CD4-positive, CD25-positive, alpha-beta regulatory T cell (primary cell): ENCODE results near the gene MAGIX. TPM values are rescaled to one million over a fixed set of nuclear protein-coding genes. Genes with fewer than 3 reads are reported as not detected.
A peak's percentile ranks its signal among the peaks of the same experiment; 100 is the strongest.

ENCODE experiments used
- ATAC-seq, 2 donors: fragments of 150-1000 bp; cut with Tn5 transposase; one replicate each; pipeline ENCODE4 v1.10.0; 2021; ENCODE audit warnings: low read depth in 2 of 2, moderate number of reproducible peaks in 2 of 2, moderate library complexity in 1 of 2
- DNase-seq, 3 donors: peaks; one replicate each; pipeline versions ENCODE4 v3.0.0 to v3.0.0-alpha.2; 2012 to 2022; ENCODE audit warnings: mixed read lengths in 1 of 3
- H3K27ac ChIP-seq: one replicate; pipeline ENCODE4 v1.7.0; 2013; ENCODE audit warnings: mild to moderate bottlenecking, low read length; ENCODE audit not compliant: insufficient read depth, poor library complexity, severe bottlenecking
- H3K27me3 ChIP-seq: one replicate; pipeline ENCODE4 v1.7.0; 2013; ENCODE audit warnings: low read length; ENCODE audit not compliant: control insufficient read depth, insufficient read depth
- H3K36me3 ChIP-seq: one replicate; pipeline ENCODE4 v1.7.0; 2013; ENCODE audit warnings: mild to moderate bottlenecking, low read length, moderate library complexity; ENCODE audit not compliant: control insufficient read depth, insufficient read depth
- H3K4me1 ChIP-seq: 2 replicates; pipeline ENCODE4 v1.7.0; 2013; ENCODE audit warnings: mild to moderate bottlenecking, low read length; ENCODE audit not compliant: insufficient read depth, control insufficient read depth, poor library complexity, severe bottlenecking
- H3K4me3 ChIP-seq: one replicate; pipeline ENCODE4 v1.7.0; 2013; ENCODE audit warnings: low read depth, mild to moderate bottlenecking, low read length, moderate library complexity
- H3K9me3 ChIP-seq, 2 experiments: 1 replicate in 1 of 2; 2 replicates in 1 of 2; pipeline ENCODE4 v1.7.0; 2013; ENCODE audit warnings: low read length in 2 of 2, mild to moderate bottlenecking in 1 of 2, moderate library complexity in 1 of 2; ENCODE audit not compliant: control insufficient read depth in 2 of 2
- H3K27ac Mint-ChIP-seq, 3 donors: one replicate each; pipeline ENCODE4 v1.8.0; 2020 to 2022; ENCODE audit warnings: mild to moderate bottlenecking in 3 of 3, mixed read lengths in 3 of 3, moderate library complexity in 2 of 3
- H3K27me3 Mint-ChIP-seq: one replicate; pipeline ENCODE4 v1.8.0; 2022; ENCODE audit warnings: mild to moderate bottlenecking, mixed read lengths
- H3K36me3 Mint-ChIP-seq: one replicate; pipeline ENCODE4 v1.8.0; 2020; ENCODE audit warnings: mixed read lengths
- H3K4me1 Mint-ChIP-seq, 4 donors: one replicate each; pipeline ENCODE4 v1.8.0; 2020 to 2022; ENCODE audit warnings: mixed read lengths in 4 of 4, mild to moderate bottlenecking in 1 of 4
- H3K4me3 Mint-ChIP-seq, 4 donors: one replicate each; pipeline ENCODE4 v1.8.0; 2020 to 2022; ENCODE audit warnings: mild to moderate bottlenecking in 4 of 4, mixed read lengths in 4 of 4, moderate library complexity in 3 of 4
- H3K9me3 Mint-ChIP-seq, 7 donors: one replicate each; pipeline ENCODE4 v1.8.0; 2020 to 2022; ENCODE audit warnings: mixed read lengths in 7 of 7, mild to moderate bottlenecking in 3 of 7, moderate library complexity in 2 of 7
- polyA plus RNA-seq, 4 donors: library from polyadenylated mRNA; unstranded; fragments of 300-500 nt; fragmentation: Illumina TruSeq; gene quantifications; one replicate each; pipeline ENCODE4 v1.2.3, GENCODE V29; 2021
- total RNA-seq: library from RNA; stranded (reverse); gene quantifications from one replicate; pipeline ENCODE4 v1.2.3, GENCODE V29; 2022

Gene MAGIX
- total and polyA plus RNA-seq, 5 donors from 2014 or later = 0.49 to 1.0 (median 0.57) TPM

DNA sequence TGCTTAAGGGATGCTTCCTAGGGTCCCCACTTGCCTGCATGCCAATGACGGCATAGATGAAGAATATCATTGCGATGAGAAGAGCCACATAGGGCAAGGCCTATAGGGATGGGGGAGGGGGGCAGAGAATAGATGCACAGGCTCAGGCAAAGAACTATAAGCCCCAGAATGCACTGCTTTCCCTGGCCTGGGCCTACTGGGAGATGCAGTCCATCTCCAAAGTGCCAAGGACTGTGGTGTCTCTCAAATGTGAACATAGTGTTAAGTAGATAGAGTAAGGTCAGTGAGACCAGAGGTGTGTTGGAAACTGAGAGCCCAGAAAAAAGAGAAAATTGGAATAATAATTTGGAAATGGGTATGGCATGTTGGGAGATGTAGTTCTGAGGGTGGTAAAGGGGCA is 49.7 kb downstream of the MAGIX start:
- Mint-ChIP-seq H3K36me3 (no peaks in the 10 kb centered on the region), H3K27me3 (peaks cover 8% of the 10 kb centered on the region), H3K27ac (peak overlapping the region in 1 of 3 donors; percentile 90), H3K4me1 (no peaks in the 10 kb centered on the region), H3K9me3 (peaks cover 0 to 4% (median 0%) of the 10 kb centered on the region in 7 donors), H3K4me3 (no peak overlapping the region)
- Histone ChIP-seq H3K4me3 (no peak overlapping the region), H3K9me3 (no peaks in the 10 kb centered on the region), H3K27ac (no peak overlapping the region), H3K36me3 (no peaks in the 10 kb centered on the region), H3K27me3 (no peaks in the 10 kb centered on the region), H3K4me1 (no peaks in the 10 kb centered on the region)
- DNase-seq = no peak
- no peak for ATAC-seq

DNA sequence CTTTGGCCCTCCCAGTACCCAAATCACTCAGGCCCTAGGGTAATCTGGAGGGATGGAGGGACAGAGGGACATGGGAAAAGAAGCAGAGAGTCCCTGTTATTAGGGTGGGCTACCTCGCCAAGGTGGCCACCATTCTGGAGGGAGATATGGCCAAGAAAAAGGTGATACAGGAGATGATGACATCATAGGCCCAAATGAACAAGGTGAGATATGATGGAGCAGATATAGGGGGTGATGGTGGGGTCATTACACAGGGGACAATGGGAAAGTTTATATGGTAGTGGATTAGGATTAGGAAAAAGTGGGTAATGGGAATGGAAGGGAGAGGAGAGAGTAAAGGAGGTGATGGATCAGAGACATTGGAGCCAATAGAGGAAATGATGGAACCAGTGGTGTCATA is 50.3 kb downstream of the MAGIX start:
- Mint-ChIP-seq H3K4me3 (no peak overlapping the region), H3K4me1 (no peaks in the 10 kb centered on the region), H3K36me3 (no peaks in the 10 kb centered on the region), H3K9me3 (peaks cover 0 to 4% (median 0%) of the 10 kb centered on the region in 7 donors), H3K27ac (no peak overlapping the region), H3K27me3 (peaks cover 8% of the 10 kb centered on the region)
- Histone ChIP-seq H3K9me3 (no peaks in the 10 kb centered on the region), H3K36me3 (no peaks in the 10 kb centered on the region), H3K27me3 (no peaks in the 10 kb centered on the region), H3K4me3 (no peak overlapping the region), H3K4me1 (no peaks in the 10 kb centered on the region), H3K27ac (no peak overlapping the region)
- DNase-seq = no peak
- no peak for ATAC-seq

DNA sequence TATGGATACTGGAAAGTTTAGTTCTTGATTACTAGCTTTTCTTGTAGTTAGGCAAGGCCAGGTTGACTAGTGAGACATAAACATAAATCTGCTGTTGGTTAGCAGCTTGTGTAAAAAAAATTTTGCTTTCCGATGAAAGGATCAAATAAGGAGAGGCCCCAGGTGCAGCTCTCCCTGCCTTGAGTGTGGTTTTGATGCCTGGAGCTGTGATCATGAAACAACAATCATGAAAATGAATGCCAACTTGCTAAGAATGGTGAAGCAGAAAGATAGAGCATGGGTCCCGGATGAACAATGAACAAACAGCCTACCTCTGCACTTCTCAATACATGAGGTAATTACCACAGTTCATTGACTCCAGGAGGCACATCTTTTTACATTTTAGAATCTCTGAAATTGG is 51.9 kb downstream of the MAGIX start:
- Mint-ChIP-seq H3K27me3 (peaks cover 8% of the 10 kb centered on the region), H3K27ac (no peak overlapping the region)

DNA sequence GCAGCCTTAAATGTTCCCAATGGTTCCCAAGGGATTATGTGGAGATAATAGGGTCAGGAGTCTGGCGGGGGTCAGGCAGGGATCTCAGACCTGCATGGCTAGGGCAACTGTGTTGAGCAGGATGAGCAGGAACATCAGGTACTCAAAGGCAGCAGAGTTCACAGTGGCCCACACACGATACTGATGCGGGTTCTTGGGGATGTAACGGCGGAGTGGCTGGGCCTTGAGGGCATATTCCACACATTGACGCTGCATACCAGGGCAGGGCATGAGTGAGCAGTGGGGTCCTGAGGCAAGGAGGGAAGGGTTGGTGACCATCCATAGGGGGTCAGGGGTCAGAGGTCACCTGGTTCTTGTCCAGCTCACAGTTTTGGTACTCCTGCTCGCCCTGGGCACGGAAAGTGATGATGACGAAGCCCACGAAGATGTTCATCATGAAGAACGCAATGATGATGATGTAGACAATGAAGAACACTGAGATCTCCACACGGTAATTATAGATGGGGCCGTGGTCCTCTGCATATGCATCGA is 52.5 kb downstream of the MAGIX start:
- H3K27ac Mint-ChIP-seq = no peak overlapping the region
- Histone ChIP-seq H3K4me1 (no peaks in the 10 kb centered on the region), H3K27ac (no peak overlapping the region), H3K27me3 (no peaks in the 10 kb centered on the region), H3K36me3 (no peaks in the 10 kb centered on the region), H3K9me3 (no peaks in the 10 kb centered on the region), H3K4me3 (no peak overlapping the region)
- H3K4me3 Mint-ChIP-seq = no peak overlapping the region
- ATAC-seq (no peak), DNase-seq (no peak)
- no peaks in the 10 kb centered on the region for H3K36me3 Mint-ChIP-seq
- peaks cover 0 to 4% (median 0%) of the 10 kb centered on the region in 7 donors for H3K9me3 Mint-ChIP-seq
- peaks cover 8% of the 10 kb centered on the region for H3K27me3 Mint-ChIP-seq
- H3K4me1 Mint-ChIP-seq = peaks cover 0 to 3% (median 0%) of the 10 kb centered on the region in 4 donors

More for the DNA sequence above, 51.9 kb downstream of the MAGIX start:
- H3K36me3 ChIP-seq = no peaks in the 10 kb centered on the region
- H3K9me3 ChIP-seq = no peaks in the 10 kb centered on the region
- H3K4me1 Mint-ChIP-seq = peaks cover 0 to under 1% (median 0%) of the 10 kb centered on the region in 4 donors
- DNase-seq = no peak
- ATAC-seq = no peak
- H3K4me3 ChIP-seq = no peak overlapping the region
- H3K9me3 Mint-ChIP-seq = peaks cover 0 to 4% (median 0%) of the 10 kb centered on the region in 7 donors
- no peak overlapping the region for H3K4me3 Mint-ChIP-seq
- no peaks in the 10 kb centered on the region for H3K36me3 Mint-ChIP-seq
- no peak overlapping the region for H3K27ac ChIP-seq
- H3K27me3 ChIP-seq = no peaks in the 10 kb centered on the region
- H3K4me1 ChIP-seq = no peaks in the 10 kb centered on the region

Other genes with a start within 250 kb of the MAGIX start
- gene PIM2, start 243.7 kb upstream of the MAGIX start, total RNA-seq = 391 TPM
- gene PIM2, start 243.7 kb upstream of the MAGIX start, polyA plus RNA-seq = 100 to 1,000 TPM; 475 to 549 (median 501) TPM
- gene OTUD5, start 205.2 kb upstream of the MAGIX start, total RNA-seq = 110 TPM
- gene OTUD5, start 205.2 kb upstream of the MAGIX start, polyA plus RNA-seq = 10 to 100 TPM; 20.2 to 38.2 (median 26.4) TPM
- 2.3 TPM for gene KCND1, start 190.9 kb upstream of the MAGIX start, total RNA-seq
- under 1 TPM; 0.05 to 0.11 (median 0.07) TPM for gene KCND1, start 190.9 kb upstream of the MAGIX start, polyA plus RNA-seq
- gene GRIPAP1, start 160.5 kb upstream of the MAGIX start, total RNA-seq = 126 TPM
- gene GRIPAP1, start 160.5 kb upstream of the MAGIX start, polyA plus RNA-seq = 10 to 100 TPM in 1 of 4 donors, 1 to 10 TPM in 3; 8.3 to 10.6 (median 9.2) TPM
- 44.2 TPM for gene TFE3, start 119.4 kb upstream of the MAGIX start, total RNA-seq
- gene TFE3, start 119.4 kb upstream of the MAGIX start, polyA plus RNA-seq = 1 to 10 TPM; 3.4 to 5.1 (median 4.4) TPM
- gene CCDC120, start 103.8 kb upstream of the MAGIX start, total RNA-seq = 10.2 TPM
- under 1 TPM; 0.13 to 0.34 (median 0.30) TPM for gene CCDC120, start 103.8 kb upstream of the MAGIX start, polyA plus RNA-seq
- gene PRAF2, start 88.8 kb upstream of the MAGIX start, total RNA-seq = 20.4 TPM
- gene PRAF2, start 88.8 kb upstream of the MAGIX start, polyA plus RNA-seq = 10 to 100 TPM; 40.6 to 49.4 (median 44.0) TPM
- gene WDR45, start 82.9 kb upstream of the MAGIX start, total RNA-seq = 85.6 TPM
- gene WDR45, start 82.9 kb upstream of the MAGIX start, polyA plus RNA-seq = 10 to 100 TPM; 62.8 to 72.1 (median 68.2) TPM
- 17.4 TPM for gene GPKOW, start 39.0 kb upstream of the MAGIX start, total RNA-seq
- gene GPKOW, start 39.0 kb upstream of the MAGIX start, polyA plus RNA-seq = 10 to 100 TPM; 34.9 to 43.0 (median 37.7) TPM
- 141 TPM for gene PLP2, start 9.1 kb downstream of the MAGIX start, total RNA-seq
- 100 to 1,000 TPM; 222 to 354 (median 242) TPM for gene PLP2, start 9.1 kb downstream of the MAGIX start, polyA plus RNA-seq
- 7.3 TPM for gene PRICKLE3, start 23.6 kb downstream of the MAGIX start, total RNA-seq
- 1 to 10 TPM; 2.7 to 4.7 (median 3.5) TPM for gene PRICKLE3, start 23.6 kb downstream of the MAGIX start, polyA plus RNA-seq
- gene SYP, start 37.4 kb downstream of the MAGIX start, total RNA-seq = 1.3 TPM
- gene SYP, start 37.4 kb downstream of the MAGIX start, polyA plus RNA-seq = under 1 TPM; 0.67 to 0.95 (median 0.84) TPM
- gene CACNA1F, start 70.6 kb downstream of the MAGIX start, total RNA-seq = 0.69 TPM
- gene CACNA1F, start 70.6 kb downstream of the MAGIX start, polyA plus RNA-seq = not detected
- 18.3 TPM for gene CCDC22, start 72.7 kb downstream of the MAGIX start, total RNA-seq
- 10 to 100 TPM; 18.8 to 34.6 (median 28.0) TPM for gene CCDC22, start 72.7 kb downstream of the MAGIX start, polyA plus RNA-seq
- gene FOXP3, start 102.0 kb downstream of the MAGIX start, total RNA-seq = 198 TPM
- gene FOXP3, start 102.0 kb downstream of the MAGIX start, polyA plus RNA-seq = 100 to 1,000 TPM; 154 to 190 (median 172) TPM
- gene PPP1R3F, start 107.0 kb downstream of the MAGIX start, total RNA-seq = 19.4 TPM
- 10 to 100 TPM; 11.8 to 28.0 (median 15.1) TPM for gene PPP1R3F, start 107.0 kb downstream of the MAGIX start, polyA plus RNA-seq
- not detected for gene GAGE10, start 140.9 kb downstream of the MAGIX start, total RNA-seq
- not detected for gene GAGE10, start 140.9 kb downstream of the MAGIX start, polyA plus RNA-seq
- gene GAGE12J, start 159.3 kb downstream of the MAGIX start, total RNA-seq = not detected
- not detected for gene GAGE12J, start 159.3 kb downstream of the MAGIX start, polyA plus RNA-seq
- not detected for gene GAGE13, start 168.8 kb downstream of the MAGIX start, total RNA-seq
- gene GAGE13, start 168.8 kb downstream of the MAGIX start, polyA plus RNA-seq = not detected